ENCODE measurements around the gene NACA2. TPM values are rescaled to one million over a fixed set of nuclear protein-coding genes. Genes with fewer than 3 reads are reported as not detected.

Gene NACA2
- not detected in 2 replicates for total RNA-seq

DNA sequence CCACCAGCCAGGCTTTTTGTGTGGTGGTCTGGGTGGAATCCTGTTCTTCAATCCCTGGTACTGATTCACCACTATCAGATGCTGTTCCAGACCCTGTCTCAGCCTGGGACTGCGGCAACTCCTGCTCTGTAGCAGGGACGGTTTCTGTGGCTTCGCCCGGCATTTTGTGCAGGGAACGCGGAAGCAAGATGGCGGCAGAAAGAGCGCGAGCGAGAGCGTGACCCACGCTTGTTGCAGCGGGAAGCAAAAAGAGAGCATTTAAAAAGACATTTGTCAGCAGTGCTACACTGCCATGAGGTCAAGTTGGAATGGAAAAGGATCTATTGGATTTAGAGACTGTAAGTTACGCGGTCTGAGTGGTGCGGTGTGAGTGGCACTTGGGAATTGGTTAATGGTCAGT lies at the start of gene NACA2:
Gene NACA2, minus strand, starts transcription at position 202 of the 400 bp plus-strand sequence. Its CDS starts 39 bp downstream, at position 163.
- TF ChIP-seq, protein P1, sequence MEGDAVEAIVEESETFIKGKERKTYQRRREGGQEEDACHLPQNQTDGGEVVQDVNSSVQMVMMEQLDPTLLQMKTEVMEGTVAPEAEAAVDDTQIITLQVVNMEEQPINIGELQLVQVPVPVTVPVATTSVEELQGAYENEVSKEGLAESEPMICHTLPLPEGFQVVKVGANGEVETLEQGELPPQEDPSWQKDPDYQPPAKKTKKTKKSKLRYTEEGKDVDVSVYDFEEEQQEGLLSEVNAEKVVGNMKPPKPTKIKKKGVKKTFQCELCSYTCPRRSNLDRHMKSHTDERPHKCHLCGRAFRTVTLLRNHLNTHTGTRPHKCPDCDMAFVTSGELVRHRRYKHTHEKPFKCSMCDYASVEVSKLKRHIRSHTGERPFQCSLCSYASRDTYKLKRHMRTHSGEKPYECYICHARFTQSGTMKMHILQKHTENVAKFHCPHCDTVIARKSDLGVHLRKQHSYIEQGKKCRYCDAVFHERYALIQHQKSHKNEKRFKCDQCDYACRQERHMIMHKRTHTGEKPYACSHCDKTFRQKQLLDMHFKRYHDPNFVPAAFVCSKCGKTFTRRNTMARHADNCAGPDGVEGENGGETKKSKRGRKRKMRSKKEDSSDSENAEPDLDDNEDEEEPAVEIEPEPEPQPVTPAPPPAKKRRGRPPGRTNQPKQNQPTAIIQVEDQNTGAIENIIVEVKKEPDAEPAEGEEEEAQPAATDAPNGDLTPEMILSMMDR (IDR thresholded peaks at IDR 0.05; ENCODE audit: insufficient read depth, low read depth, low read length), result no peak
- no peak within 1 kb of the TSS for H3K4me3 ChIP-seq (ENCODE audit: low read depth, low read length)
- no peak for DNase-seq (ENCODE audit: low read depth)

DNA sequence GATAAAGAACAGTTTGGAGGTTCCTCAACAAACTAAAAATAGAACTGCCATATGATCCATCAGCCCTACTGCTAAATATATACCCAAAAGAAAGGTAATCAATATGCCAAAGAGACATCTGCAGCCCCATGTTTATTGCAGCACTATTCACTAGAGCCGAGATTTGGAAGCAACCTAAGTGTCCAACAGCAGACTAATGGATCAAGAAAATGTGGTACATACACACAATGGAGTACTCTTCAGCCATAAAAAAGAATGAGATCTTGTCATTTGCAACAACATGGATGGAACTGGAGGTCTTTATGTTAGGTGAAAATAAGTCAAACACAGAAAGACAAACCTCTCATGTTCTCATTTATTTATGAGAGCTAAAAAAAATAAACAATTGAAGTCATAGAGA lies 48.8 kb upstream of the NACA2 start:
- DNase-seq (ENCODE audit: low read depth), result no peak
- TF ChIP-seq, protein P1 (IDR thresholded peaks at IDR 0.05; ENCODE audit: insufficient read depth, low read depth, low read length), result no peak
- H3K4me3 ChIP-seq (ENCODE audit: low read depth, low read length), result no peak overlapping the region

DNA sequence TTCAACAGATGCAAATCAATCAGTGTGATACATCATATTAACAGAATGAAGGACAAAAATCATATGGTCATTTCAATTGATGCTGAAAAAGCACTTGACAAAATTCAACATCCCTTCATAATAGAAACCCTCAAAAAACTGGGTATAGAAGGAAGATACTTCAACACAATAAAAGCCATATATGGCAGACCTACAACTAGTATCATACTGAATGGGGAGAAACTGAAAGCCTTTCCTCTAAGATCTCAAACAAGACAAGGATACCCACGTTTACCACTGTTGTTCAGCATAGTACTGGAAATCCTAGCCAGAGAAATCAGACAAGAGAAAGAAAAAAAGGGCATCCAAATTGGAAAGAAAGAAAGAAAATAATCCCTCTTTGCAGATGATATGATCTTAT lies 47.1 kb upstream of the NACA2 start:
- no peak overlapping the region for H3K4me3 ChIP-seq (ENCODE audit: low read depth, low read length)
- TF ChIP-seq, protein P1 (IDR thresholded peaks at IDR 0.05; ENCODE audit: insufficient read depth, low read depth, low read length), result no peak
- DNase-seq (ENCODE audit: low read depth), result no peak

DNA sequence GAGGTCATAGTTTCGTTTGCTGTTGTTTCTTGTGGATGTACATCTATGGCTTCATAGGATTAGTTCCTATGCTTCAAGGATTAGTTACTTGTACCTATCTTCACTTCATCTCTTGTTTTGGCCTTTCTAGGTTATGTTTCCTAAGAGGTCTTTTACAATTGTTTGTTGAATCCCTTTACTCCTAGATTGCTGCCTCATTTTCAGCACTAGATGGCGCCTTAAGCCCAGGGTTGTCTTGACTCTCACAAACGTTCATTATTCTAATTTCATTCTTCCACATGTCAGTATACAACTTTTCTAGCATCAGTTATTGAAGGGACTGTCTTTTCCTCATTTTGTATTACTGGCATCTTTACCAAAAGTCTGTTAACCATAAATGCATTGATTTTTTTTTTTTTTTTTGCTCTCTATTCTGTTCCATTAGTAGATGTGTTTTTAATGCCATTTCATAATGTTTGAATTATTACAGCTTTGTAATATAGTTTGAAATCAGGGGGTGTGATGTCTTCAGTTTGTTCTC lies 45.0 kb upstream of the NACA2 start:
- TF ChIP-seq, protein P1 (IDR thresholded peaks at IDR 0.05; ENCODE audit: insufficient read depth, low read depth, low read length), result peak; percentile 82
- H3K4me3 ChIP-seq (ENCODE audit: low read depth, low read length), result no peak overlapping the region

DNA sequence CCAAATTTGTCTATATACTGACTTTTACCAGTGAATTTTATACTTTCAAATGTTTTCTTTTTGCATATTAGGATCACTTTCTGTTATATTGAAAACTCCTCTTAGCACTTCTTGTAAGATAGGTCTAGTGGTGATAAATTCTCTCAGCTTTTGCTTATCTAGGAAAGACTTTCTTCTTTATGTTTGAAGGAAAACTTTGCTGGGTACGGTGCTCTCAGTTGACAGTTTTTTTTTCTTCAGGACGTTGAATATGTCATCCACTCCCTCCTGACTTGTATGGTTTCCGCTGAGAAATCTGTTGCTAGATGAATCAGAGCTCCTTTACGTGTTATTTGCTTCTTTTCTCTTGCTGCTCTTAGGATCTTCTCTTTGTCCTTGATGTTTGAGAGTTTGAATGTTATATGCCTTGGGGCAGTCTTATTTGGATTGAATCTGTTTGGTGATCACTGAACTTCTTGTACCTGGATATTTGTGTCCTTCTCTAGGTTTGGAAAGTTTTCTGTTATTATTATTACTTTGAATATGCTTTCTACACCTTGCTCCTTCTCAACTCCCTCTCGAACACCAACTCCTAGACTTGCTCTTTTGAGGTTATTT lies 44.0 kb upstream of the NACA2 start:
- no peak for DNase-seq (ENCODE audit: low read depth)
- H3K4me3 ChIP-seq (ENCODE audit: low read depth, low read length), result no peak overlapping the region
- TF ChIP-seq, protein P1 (IDR thresholded peaks at IDR 0.05; ENCODE audit: insufficient read depth, low read depth, low read length), result no peak

More for the DNA sequence above, 45.0 kb upstream of the NACA2 start:
- DNase-seq (ENCODE audit: low read depth), result peak; percentile 72

DNA sequence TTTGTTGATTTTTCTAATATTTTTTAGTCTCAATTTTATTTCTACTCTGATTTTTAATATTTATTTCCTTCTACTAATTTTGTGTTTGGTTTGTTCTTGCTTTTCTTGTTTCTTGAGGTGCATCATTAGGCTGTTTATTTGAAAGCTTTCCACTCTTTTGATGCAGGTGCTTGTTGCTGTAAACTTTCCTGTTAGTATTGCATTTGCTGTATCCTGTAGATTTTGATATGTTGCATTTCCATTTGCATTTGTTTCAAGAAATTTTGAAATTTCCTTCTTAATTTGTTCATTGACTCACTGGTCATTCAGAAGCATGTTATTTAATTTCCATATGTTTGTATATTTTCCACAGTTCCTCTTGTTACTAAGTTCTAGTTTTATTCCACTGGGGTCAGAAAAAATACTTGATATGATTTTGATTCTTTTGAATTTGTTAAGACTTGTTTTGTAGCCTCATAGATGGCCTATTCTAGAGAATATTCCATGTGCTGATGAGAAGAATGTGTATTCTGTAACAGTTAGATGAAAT lies 43.1 kb upstream of the NACA2 start:
- TF ChIP-seq, protein P1 (IDR thresholded peaks at IDR 0.05; ENCODE audit: insufficient read depth, low read depth, low read length), result no peak

More for the DNA sequence above, 43.1 kb upstream of the NACA2 start:
- no peak for DNase-seq (ENCODE audit: low read depth)
- H3K4me3 ChIP-seq (ENCODE audit: low read depth, low read length), result no peak overlapping the region

Measured in fibroblast of villous mesenchyme (primary cell).